ENCODE data around the gene PYGM.

- no peak for TF ChIP-seq CTCF (IDR thresholded peaks at IDR 0.05)
- no peak for TF ChIP-seq POLR2A (IDR thresholded peaks at IDR 0.05)
These were observed 4.4 kb upstream of the PYGM start for GRCh38 chr11:64764040-64764611.
